A204.1 (cell line): Measurements from ENCODE around the gene HS2ST1.
"Not testable (repeated sequence)": the region's sequence is repeated elsewhere in the genome, so short reads cannot be mapped to it uniquely, and the experiment has no call there.

Source experiments
- FAIRE-seq: peaks from 2 replicates; lab custom pipeline; 2012; peaks lifted over from hg19 to GRCh38; lab: Jason Lieb, UNC

HS2ST1 gene

DNA sequence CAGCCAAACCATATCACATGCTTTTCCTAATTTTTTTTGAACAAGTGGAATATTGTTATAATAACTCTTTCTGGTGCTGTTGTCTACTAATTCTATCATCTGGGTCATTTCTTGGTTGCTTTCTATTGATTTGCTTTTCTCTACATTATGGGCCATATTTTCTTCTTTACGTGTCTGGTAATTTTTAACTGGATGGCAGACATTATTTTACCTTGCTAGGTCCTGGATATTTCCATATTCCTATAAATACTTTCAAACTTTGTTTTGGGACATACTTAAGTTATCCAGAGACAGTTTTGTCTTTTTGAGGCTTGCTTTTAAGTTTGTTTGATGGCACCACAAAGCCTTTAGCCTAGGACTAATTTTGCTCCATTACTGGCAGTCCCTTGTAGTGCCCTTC, 11.3 kb downstream of the HS2ST1 start:
- FAIRE-seq: no peak

DNA sequence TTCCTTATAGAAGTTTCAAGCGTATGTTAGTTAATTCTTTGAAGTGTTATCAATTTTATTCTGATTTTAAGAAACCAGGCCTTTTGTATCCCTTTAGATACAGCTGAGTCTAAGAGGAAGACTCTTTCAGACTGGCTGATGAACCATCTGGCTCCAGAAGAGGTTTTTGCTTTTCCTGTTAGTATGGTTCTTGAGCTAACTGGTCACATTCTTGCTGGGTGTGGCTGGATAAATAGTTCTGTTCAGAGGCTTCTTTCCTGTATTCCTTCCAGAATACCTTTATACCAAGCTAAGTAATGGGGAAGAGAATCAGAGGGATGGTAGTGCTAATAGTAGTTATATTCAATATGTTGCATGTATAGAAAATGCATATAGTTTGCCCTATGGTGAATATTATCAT, 12.4 kb downstream of the HS2ST1 start:
- FAIRE-seq: no peak

DNA sequence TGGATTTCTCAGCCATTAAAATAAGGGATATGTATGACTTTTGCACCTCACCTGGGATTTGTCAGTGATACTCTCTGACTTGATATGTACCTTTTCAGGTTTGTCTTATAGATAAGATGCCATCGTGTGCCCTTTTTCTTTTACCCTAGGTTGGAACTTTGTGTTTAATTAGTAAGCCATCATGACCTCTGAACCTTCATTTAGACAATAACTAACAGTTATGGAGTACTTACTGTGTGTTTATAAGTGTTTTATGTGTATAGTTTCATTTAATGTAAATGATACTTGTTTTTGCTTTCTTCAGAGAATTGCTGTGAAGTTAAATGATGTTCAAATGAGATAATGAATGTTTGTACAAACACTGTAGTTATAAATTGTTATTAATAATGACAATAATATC, 14.4 kb downstream of the HS2ST1 start:
- FAIRE-seq: no peak

DNA sequence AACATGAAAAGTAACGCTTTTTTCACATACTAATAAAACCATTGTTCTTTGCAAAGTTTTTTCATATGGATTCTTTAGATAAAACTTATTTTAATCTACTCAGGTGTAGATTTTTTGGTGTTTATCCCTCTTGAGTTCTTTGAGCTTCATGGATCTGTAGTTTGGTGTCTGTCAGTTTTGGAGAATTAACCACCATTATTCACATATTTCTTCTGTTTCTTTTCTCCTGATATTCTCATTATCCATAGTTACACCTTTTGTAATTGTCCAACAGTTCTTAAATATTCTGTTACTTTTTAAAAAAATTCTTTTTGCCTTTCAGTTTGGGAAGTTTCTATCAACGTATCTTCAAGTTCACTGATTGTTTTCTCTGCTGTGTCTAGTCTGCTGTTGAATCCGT, 18.6 kb downstream of the HS2ST1 start:
- FAIRE-seq: no peak

DNA sequence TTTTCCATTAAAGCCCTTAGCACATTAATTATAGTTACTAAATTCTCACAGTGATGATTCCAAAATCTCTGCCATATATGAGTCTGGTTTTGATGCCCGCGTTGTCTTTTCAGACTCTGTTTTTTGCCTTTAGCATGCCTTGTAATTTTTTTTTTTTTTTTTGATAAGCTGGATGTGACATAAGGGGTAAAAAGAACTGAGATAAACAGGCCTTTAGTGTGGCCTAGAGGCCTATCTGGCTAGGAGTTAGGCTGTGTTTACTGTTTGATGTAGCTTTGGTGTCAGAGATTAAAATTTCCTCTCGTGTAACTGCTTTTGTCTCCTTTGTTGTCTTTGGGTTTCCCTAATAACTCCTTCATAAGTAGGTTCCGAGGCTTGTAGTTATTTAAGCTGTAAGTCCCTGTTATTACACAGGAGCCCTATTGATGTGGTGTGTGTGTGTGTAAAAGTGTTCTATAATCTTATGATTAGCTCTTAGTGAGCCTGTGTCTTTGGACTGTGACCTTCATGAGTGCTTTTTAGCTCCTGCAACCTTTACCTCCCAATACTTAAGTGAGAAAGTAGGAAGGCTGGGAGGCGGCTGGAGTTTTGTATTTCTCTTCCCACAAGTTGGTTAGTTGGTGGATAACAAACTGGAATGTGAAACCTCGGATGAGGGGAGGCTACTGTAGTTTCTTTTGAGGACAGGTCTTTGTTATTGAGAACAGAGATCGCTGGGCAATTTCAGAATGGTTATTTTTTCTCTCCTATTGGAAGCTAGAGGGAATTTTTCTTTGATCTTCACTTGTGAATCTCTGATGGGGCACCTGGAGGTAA, 19.3 kb downstream of the HS2ST1 start:
- no peak for FAIRE-seq

DNA sequence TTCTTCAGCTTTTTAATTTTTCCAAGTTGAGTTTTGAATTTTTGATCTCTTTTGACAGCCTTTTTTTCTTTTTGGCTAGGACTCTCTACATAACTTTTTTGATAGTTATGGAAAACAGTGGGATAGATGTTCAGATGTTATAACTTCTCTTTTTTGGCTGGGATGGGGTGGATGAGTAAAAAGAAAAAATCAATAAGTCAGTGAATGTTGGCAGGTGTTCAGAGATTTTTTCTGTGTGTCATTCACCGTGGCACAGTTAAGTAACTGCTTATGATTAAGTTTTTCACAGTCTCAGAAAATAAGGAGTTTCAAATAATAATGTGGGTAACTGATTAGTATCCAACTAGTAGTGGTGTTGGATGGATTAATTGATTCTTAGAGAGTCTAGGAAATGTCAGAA, 24.0 kb downstream of the HS2ST1 start:
- FAIRE-seq: no peak

DNA sequence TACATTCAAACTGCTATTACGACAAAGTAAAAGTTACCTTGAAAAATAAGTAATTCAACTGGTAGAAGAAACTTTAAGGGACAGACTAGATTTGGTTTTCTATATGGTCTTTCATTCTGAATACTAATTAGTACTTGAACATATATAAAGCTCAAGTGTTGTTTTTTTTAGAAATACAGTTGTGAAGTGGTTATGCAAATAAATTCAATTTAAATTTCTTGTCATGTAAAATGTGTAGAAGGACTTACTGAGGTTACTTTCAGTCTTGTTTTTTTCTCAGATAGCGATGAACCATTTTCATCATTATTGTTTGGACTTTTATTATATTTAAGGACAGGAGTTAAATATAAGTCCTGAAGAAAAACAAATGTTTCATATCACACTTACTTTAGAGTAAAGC, 24.4 kb downstream of the HS2ST1 start:
- no peak for FAIRE-seq

DNA sequence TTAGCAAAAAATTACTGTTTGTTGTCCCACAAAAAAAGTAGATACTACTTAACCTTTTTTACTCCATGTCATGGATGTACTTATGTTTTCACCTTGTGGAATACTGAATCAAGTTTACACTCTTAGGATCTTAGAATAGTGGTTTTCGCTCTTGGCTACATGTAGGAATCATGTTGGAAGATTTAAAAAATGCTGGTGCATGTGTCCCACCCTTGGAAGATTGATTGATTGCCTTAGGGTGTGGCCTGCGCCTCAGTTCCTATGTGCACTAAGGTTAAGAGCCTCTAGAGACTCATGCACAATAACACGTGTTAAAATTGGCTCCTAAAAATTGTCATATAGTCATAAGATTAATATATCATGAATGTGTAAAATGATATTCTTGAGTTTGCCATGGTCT, 25.0 kb downstream of the HS2ST1 start:
- FAIRE-seq: no peak

DNA sequence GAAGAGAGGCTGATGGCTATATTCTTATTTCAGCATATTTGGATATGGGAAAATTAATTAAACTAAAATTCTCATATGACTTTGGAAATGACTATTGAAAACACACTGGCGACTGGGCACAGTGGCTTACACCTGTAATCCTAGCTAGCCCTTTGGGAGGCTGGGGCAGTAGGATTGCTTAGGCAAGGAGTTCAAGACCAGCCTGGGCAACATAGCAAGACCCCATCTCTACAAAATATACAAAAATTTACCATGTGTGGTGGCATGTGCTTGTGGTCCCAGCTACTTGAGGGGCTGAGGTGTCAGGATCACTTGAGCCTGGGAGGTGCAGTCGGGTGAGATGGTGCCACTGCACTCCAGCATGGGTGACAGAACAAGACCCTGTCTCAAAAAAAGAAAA, 26.2 kb downstream of the HS2ST1 start:
- FAIRE-seq: no peak

DNA sequence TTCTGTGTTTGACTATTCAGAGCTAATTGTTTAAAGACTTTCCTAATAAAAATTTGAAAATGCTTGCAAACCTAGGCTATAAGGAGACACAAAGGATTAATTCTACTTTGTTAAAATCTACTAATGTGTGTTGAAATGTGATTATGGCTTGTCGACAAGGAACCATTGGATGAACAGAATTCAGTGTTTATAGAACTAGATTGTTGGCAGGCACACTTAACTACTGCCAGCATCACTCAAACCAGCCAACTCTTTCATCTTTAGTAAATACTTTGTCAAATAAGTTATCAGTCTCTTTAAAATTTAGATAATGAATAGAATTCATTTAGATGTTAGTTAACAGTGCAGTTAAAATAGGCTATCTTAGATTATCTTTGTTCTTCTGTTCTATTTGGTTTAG, 27.6 kb downstream of the HS2ST1 start:
- no peak for FAIRE-seq

DNA sequence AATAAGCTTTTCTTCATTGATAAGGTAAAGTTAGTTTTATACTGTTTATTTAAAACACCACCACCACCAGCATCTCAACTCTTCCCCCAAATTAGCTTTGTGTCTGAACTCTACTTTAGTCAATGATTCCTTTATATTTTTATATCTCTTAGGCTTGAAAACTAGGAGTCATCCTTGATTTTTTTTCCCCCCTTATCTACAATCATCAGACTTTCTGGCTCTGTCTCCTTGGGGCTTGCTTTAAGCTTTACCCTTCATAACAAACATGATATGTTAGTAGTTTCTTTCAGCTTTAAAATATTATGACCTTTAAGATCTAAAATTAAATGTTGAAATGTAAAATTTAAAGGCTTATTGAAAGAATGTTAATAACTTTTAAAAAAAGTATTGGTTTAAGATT, 28.3 kb downstream of the HS2ST1 start:
- FAIRE-seq: peak; percentile 56

DNA sequence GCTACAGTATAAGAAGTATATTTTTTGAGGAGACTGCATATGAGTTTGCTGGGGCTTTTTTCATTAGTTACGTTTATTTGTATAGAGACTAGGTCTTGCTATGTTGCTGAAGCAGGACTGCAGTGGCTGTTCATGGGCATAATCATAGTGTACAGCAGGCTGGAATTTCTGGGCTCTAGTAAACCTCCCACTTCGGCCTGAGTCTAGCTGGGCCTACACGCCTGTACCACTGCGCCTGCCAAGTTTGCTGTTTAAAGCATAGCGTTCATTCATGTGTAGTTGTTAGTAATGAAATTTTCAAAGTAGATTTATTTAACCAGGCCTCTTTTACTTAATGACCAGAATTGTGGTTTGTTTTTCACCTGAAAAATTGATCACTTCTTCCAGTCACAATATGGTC, 33.8 kb downstream of the HS2ST1 start:
- no peak for FAIRE-seq

DNA sequence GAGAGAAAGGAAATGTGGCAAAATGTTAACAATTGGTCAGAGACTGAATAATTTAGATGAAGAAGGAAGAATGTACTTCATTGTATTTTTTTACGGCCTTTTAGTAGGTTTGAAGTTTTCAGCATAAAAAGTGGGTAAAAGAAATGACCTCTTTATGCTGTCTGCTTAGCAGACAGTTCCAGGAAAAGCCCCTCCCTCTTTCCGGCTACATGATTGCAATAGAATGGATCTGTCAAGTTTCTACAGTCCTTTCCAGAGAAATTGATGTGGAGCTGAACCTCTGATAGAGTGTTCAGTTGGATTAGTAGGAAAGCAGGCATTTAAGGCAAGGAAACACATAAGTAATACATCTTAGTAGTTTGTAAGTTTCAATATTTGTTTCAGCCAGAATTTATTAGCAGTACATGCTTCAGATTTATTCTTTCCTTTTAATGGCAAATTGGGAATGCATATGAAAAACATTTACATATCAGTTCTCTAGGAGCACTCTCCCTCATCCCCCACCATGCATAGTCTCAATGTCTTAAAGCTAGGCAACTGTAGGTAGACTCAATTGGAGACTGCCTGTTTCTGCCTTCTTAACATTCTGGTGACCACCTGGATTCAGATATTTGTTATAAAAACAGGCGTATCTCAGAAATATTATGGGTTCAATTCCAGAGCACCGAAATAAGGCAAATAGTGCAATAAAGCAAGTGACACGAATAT, 36.4 kb downstream of the HS2ST1 start:
- FAIRE-seq: no peak

DNA sequence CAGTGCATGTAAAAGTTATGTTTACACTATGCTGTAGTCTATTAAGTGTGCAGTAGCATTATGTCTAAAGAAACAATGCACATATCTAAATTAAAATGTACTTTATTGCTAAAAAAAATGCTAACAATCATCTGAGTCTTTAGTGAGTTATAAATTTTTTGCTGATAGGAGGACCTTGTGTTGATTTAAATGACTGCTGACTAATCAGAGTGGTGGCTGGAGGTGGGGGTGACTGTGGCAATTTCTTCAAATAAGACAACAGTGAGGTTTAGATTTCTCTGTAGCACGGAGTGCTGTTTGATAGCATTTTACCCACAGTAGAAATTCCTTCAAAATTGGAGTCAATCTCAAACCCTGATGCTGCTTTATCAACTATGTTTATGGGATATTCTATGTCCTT, 37.0 kb downstream of the HS2ST1 start:
- FAIRE-seq: no peak

DNA sequence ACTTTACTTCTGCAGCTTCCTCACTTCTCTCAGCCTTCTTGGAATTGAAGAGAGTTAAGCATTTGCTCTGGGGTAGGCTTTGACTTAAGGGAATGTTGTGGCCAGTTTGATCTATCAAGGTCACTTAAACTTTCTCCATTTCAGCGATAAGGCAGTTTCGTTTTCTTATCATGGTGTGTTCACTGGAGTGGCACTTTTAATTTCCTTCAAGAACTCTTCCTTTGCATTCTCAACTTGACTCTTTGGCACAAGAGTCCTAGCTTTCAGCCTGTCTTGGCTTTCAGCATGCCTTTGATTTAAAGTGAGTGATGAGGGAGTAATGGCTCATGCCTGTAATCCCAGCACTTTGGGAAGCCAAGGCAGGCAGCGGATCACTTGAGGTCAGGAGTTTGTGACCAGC, 38.7 kb downstream of the HS2ST1 start:
- FAIRE-seq: no peak

DNA sequence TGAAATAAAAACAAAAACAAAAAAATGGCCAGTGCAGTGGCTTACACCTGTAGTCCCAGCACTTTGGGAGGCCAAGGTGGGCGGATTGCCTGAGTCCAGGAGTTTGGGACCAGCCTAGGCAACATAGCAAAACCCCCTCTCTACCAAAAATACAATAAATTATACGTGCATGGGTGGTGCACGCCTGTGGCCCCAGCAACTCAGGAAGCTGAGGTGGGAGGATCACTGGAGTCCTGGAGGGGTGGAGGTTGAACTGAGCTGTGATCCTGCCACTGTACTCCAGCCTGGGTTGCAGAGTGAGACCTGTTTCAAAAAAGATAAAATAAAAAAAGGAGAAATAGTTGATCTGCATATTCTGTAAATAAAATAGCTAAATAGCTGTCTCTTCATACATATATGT, 41.2 kb downstream of the HS2ST1 start:
- no peak for FAIRE-seq

DNA sequence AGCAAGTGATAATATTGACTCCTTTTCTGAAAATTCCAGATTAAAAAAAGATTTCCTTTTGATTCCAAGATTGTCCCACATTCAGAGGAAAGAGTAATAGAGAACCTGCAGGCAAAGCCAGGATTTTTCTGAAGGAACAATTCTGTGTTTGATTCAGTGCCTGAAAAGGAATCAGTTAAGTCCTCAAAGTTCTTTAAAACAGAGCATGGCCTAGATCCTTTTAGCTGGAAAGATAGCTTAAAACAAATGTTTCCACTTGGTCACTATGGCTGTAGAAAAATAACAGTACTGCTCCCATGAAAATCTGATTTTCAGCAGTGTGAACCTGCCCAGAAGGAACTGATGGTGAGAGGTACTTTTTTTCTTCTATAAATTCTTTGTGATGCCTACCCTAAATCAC, 41.8 kb downstream of the HS2ST1 start:
- FAIRE-seq: no peak

DNA sequence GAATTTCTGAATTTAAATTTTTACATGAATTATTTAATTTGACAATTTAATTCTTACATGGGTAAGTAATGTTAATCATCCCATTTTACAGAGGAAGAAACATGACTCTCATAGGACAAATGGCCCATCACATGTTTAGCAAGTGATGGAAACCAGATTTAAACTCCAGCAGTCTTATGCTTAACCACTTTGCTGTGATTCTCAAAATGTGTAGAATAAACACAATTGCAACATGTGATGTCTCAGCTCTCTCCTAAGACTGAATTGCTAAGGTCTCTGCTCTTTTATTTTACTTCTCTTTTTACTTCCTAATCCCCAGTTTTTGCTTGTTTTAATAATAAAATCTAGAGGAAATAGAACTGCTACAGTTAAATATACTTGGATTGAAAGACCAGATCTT, 42.8 kb downstream of the HS2ST1 start:
- FAIRE-seq: no peak

DNA sequence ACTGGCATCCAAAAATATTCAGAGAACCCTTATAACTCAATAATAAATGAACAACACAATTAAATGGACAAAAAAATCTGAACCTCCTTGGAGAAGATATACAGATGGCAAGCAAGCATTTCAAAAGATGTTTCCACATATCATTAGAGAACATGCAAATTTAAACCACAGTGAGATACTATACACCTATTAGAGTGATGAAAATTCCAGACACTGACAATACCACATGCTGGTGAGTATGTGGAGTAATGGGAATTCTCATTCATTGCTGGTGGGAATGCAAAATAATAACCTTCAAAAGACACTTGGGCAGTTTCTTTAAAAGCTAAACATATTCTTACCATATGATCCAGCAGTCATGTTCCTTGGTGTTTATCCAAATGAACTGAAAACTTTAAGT, 46.1 kb downstream of the HS2ST1 start:
- no peak for FAIRE-seq

DNA sequence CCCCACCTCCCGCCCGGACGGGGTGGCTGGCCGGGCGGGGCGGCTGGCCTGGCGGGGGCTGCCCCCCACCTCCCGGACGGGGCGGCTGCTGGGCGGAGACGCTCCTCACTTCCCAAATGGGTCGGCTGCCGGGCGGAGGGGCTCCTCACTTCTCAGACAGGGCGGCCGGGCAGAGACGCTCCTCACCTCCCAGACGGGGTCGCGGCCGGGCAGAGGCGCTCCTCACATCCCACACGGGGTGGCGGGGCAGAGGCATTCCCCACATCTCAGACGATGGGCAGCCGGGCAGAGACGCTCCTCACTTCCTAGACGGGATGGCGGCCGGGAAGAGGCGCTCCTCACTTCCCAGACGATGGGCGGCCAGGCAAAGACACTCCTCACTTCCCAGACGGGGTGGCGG, 49.4 kb downstream of the HS2ST1 start:
- FAIRE-seq: not testable (repeated sequence)

DNA sequence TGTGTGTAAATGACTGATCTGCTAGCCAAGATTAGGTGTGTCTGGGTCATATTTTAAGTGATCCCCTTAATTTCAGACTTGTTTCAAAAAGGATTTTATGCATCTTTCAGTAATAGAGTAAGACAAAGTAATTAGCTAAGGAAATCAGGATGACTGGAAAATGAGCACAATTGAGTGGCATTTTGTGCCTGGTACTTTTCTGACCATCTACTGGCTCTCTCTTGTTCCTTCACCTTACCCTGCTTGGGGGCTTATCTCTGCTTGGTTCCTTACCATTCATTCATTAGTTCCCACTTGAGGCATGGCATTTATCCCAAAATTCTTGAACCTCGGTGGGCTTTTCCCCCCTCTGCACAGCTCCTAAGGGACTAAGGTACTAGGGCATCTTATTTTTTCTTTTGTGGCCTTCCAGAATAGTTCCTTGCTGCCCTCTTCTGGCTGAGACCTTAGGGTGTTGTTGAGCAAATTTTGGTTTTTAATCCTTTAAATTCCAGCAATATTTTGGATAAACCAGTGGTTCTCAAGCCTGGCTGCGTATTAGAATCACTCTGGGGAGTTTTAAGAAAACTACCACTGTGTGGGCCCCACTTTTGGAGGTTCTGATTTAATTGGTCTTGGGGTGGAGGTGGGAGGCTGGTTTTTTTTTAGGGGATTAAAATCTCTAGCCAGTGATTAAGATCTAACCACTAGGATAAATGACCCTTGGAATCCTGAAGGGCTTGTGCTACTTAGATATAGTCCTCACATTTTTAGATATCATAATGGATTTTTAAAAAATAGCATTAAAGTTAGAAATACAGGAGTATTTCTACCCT, 50.8 kb downstream of the HS2ST1 start:
- FAIRE-seq: no peak

DNA sequence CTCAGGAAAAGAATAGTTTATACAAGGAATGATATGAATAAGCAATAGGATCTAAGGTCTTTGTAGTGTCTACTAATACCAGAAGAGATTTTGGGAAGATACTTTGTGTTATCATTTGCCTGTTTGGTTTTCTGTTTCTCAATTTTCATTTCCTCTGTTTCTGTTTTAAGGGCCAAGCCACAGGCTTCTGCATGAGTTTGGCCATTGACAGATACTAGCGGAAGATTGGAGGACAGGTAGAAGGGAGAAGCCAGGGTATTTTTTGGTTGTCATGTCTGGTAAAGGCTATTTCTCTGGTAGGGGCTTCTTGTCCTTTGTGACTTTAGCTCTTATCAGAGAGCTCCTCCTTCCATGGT, 51.4 kb downstream of the HS2ST1 start:
- no peak for FAIRE-seq

DNA sequence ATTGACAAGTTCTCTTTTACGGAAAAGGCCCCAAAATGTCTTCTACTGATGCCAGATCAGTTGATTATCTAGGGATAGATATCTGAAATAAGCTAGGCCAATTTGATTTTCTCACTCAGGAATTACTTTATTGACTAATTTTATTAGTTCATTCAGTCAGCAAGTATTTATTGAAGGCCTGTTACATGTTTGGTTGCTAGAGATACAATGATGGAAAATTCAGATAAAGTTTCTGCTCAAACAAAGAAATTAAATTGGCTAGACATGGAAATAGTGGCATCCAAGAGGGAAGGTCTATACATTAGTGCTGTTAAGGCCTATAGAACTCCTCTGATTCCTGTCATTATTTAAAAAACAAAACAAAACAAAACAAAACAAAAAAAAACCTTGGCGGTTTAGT, 56.5 kb downstream of the HS2ST1 start:
- FAIRE-seq: no peak
